Stimulated activated CD4-positive, alpha-beta T cell treated with anti-CD3 and anti-CD28 coated beads, Interleukin-4, amount 100 ng/mL, for 24 hours (primary cell): ENCODE data around the gene ACTRT2.

Source experiments
- DNase-seq: peaks from one replicate; pipeline ENCODE4 v3.0.0-alpha.2; 2020

ACTRT2 gene

GRCh38 chr1:3018576-3018975 lies 2.7 kb upstream of the ACTRT2 start:
- DNase-seq = no peak

GRCh38 chr1:3019007-3019515 lies 2.2 kb upstream of the ACTRT2 start:
- no peak for DNase-seq

- no peak for DNase-seq
Measured at GRCh38 chr1:3019516-3020051, 1.7 kb upstream of the ACTRT2 start.

DNA sequence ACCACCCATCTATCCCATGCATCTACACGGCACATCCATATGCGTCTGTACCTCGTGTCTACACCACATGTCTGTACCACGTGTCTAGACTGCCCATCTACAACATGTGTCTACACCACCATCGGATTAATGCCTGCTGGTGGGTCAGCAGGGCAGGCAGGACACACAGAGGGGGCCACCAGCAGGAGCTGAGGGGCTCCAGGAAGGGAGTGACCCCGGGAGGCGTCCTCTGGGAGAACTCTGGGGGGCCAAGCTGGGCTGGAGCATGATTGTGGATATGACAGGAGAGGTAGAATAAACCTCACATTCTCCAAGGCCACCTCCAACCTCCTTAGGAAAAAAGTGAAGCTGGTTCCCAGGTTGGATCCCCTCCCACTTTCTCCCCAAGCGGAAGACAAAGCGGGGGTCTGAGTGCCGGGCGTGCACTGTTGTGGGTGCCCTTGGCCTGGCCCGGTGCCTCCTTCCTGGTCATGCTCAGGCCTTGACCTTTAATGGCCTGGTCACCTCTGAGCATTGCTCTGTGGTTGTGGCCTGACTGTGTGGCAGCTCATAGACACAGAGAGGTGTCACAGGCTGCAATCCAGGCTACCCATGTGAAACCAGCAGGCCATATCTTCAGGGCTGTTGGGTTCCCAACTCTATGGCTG lies 881 bp upstream of the ACTRT2 start:
- DNase-seq = no peak

DNA sequence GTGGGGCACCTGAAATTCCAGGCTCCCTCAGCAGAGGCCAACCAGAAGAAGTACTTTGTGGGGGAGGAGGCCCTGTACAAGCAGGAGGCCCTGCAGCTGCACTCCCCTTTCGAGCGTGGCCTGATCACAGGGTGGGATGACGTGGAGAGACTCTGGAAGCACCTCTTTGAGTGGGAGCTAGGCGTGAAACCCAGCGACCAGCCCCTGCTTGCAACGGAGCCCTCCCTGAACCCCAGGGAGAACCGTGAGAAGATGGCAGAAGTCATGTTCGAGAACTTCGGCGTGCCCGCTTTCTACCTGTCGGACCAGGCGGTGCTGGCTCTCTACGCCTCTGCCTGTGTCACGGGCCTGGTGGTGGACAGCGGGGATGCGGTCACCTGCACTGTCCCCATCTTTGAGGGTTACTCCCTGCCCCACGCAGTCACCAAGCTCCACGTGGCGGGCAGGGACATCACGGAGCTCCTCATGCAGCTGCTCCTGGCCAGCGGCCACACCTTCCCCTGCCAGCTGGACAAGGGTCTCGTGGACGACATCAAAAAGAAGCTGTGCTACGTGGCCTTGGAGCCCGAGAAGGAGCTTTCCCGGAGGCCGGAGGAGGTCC lies 634 bp downstream of the ACTRT2 start:
- DNase-seq = no peak

DNA sequence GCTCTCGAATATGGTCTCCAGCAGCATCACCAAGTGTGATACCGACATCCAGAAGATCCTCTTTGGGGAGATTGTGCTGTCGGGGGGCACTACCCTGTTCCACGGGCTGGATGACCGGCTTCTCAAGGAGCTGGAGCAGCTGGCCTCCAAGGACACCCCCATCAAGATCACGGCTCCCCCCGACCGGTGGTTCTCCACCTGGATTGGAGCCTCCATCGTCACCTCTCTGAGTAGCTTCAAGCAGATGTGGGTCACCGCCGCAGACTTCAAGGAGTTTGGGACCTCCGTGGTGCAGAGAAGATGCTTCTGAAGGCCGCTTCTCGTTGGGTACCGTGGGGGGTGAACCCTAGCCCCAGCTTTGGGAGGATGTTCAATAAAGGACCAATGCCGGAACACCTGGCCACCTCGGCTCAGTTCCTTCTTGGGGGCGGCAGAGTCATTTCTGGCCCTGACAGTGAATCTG lies 1.3 kb downstream of the ACTRT2 start:
- DNase-seq = no peak

DNA sequence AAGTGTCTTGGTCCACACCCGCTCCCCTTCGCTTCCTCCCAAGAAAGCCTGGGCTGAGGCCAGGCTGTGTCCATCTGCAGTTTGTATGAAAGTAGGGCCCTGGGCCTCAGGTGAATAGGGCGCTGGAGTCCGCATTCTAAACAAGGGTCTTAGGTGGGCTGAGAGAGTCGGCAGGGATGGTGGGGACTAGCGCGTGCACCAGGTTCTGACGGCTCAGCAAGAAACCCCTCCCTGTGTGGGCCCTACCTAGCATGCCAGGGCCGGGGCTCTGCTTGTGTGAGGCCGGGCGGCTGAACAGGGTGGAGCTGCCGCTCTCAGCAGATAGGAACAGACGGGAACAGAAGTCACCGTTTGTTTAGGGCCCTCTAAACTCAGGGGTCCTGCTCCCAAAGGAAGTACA lies 1.7 kb downstream of the ACTRT2 start:
- DNase-seq = no peak

- no peak for DNase-seq
Measured at GRCh38 chr1:3024019-3024418, 2.8 kb downstream of the ACTRT2 start.

DNA sequence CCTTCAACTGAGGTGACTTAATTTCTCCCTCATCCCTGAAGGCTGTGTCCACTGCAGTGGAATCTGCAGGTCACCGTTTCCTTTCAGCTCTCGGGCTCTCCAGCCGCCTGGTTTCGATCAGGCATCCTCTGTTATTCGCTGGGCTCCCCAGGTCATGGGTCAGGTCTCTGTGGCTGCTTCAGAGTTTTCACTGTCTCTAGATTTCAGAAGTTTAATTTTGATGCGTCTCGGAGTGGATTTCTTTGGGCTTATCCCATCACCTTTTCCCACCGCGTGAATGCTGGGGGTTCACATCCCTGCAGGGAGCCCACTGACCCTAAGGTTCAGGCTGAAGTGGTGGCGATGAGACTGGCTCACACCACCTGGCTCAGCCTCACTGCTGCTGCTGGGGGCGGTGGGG lies 3.3 kb downstream of the ACTRT2 start:
- no peak for DNase-seq

GRCh38 chr1:3026124-3026523 lies 4.9 kb downstream of the ACTRT2 start:
- DNase-seq = no peak

DNA sequence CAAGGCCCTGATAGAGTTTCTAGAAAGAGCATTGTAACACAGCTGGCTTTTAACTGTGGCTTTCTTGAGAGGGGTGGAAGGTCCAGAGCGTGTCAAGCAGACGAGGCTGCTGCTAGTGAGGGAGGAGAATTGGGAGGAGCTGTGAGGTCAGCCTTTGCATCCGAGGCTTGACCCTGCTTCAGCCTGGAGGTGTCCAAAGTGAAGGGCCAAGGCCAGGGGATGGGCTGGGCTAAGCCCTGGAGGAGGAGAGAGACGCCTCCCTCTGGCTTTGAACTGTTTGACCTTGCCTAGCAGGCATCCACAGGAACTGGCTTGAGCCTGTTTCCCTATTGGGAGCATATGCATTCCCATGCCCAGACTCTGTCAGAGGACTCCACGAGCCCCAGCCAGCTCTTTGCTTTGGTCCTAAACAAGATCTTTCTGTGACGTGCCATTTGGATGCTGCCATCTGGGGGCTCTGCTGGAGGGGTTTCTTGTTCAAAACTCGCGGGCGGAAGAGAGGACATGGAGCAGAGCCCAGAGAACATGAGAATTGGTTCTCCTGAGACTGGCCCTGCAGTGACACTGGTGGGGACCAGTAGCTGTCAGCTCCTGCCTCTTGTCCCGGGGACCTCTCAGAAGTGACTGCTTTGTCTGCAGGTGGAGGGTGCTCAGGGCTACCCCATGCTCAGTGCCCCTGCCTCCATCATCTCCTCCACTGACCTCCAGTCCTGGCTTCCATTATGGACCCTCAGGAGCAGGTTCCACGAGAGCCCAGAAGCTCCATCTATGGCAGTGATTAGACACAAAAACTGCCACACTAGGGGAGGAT lies 5.5 kb downstream of the ACTRT2 start:
- no peak for DNase-seq

- no peak for DNase-seq
Measured at GRCh38 chr1:3027611-3028371, 6.5 kb downstream of the ACTRT2 start.

DNA sequence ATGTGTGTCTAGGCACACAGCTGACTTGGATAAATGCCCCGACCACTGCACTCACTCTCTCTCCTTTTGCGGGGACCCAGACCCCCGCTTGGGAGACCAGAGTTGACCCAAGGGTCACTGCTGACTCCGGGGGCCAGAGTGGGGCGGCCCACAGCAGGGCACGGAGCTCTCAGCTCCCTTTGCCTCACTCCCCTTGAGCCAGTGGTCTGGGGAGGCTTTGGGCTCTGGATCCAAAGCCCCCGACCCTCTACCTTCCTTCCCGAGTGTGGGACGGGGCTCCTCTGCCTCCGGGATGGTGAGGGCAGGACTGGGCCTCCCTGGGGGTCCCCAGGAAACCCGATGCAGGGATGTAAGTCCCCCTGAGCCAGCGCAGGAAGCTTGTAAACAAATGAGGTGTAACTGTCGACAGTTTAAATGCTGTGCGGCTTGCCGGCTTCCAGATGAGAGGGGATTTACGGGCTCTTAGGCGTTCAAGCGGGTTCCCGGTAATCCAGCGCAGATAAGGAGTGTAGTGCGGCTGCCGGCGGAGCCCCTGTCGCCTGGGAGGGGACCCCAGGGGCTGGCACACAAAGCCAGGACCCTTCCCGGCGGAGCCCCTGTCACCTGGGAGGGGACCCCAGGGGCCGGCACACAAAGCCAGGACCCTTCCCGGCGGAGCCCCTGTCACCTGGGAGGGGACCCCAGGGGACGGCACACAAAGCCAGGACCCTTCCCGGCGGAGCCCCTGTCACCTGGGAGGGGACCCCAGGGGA lies 7.4 kb downstream of the ACTRT2 start:
- DNase-seq = no peak

DNA sequence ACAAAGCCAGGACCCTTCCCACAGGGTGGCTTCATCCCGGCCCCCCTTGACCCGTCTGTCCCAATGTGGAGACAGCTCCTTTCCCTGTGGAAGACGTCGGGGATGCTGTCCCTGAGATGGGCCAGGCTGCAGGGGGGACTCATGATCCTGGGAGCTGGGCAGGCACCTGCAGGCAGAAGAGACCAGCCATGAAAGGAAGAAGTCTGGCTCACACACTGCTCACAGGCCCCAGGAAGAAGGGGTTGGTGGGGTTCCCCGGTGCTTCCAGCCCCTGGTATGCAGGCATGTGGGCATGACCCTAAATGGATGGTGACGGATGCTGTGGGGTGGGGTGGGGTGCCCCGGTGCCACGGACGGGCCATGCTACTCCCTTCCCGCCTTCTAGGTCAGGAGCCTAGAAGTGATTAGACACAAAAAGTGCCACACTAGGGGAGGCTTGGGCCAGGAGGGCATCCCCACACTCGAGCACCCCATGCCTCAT lies 8.3 kb downstream of the ACTRT2 start:
- DNase-seq = no peak

DNA sequence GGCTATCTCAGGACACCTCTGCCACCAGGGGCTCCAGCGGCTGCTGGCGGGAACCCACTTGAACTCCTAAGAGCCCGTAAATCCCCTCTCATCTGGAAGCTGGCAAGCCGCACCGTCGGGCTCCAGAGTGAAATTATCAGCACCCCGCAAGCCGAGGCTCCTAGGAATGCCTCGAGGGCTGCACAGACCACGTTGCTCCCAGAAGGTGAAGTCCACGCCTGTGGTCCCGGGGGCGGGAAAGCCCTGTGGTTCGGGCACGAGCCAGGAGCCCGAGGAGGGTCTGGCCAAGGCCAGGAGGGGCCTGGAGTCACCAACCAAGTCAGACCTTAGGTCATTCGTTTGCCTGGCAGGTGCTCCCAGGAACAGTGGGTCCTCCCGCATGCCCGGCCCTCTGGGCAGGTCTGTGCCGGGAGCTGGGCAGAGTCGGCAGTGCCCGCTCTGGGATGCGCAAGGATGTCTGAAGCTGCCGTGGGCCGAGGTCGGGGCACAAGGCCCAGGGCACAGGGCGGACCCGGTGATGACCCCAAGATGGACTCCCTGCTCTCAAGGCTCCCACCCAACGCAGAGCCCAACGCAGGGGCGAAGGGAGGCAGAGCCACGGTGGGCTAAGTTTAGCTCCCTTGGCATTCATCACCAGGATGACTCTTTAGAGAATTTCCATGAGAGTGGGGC lies 8.9 kb downstream of the ACTRT2 start:
- no peak for DNase-seq

GRCh38 chr1:3030663-3031381 lies 9.6 kb downstream of the ACTRT2 start:
- DNase-seq = no peak

GRCh38 chr1:3031401-3032221 lies 10.3 kb downstream of the ACTRT2 start:
- DNase-seq = no peak

DNA sequence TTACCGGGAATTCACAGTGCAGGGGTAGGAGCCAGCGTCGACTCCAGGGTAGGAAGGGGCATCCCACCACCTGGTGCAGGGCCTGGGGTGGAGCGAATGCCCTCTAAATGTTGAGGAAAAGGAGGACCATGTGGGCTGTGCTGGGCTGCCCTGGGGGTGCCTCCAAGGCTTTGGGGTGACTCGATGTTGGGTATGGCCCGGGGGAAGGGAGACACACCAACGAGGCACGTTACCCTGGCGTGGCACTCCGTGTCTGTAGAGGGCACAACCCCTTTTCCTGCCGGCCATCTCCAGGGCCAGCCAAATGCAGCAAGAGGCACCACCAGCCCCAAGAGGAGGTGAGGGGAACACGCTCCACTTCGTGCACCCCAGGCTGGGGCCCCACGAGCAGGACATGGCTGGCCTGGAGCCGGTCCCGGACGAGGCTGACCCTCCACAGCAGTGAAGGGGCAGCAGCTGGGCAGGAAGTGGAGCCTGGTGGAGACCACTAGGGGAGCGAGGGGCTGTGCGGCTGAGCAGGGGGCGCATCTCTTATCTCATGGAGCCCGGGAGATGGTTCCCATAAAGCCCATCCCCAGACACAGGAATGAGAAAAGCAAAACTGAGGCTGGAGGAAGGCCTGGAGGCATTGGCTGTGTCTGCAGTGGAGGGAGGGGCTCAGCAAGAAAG lies 11.2 kb downstream of the ACTRT2 start:
- DNase-seq = no peak
